Activated naive CD8-positive, alpha-beta T cell treated with anti-CD3 and anti-CD28 coated beads, Interleukin-2, amount 50 U/mL, for 16 hours (primary cell): ENCODE data around the gene PRADC1.

ENCODE experiments used
- DNase-seq: peaks from one replicate; pipeline ENCODE4 v3.0.0-alpha.2; 2020; ENCODE audit warnings: low read depth, low spot score

The PRADC1 gene

DNA sequence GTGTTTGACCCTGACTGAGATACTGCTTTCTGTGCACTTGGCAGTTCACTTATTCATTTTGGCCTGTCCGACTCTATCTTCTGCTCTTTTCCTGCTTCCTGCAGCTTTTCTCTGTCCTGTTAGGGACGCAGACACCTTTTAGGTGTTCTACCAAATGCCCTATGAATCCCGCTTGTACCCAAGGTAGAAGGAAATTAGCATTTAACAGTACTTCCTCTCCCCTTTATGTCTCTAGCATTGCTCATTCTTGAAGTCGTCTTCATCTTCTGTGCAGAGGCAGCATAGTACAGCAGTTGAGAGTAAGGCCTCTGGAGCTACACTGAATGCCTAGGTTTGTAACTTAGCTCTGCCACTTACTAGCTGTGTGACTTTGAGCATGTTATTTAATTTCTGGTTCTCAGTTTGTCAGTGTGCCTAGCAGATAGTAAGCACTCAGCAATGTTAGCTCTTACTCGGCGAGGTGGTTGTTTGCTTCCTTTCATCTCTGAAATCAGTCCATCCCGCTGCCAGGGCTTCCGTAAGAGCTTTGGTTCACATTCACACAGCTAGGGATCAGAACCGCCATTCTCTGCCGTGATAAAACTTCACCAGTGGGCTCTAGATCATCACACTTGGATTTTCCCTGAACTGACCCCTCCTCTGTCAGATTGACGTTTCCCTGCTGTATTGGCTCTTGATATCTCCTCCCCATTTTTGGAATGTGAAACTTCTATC lies 2.4 kb upstream of the PRADC1 start:
- DNase-seq, result no peak

DNA sequence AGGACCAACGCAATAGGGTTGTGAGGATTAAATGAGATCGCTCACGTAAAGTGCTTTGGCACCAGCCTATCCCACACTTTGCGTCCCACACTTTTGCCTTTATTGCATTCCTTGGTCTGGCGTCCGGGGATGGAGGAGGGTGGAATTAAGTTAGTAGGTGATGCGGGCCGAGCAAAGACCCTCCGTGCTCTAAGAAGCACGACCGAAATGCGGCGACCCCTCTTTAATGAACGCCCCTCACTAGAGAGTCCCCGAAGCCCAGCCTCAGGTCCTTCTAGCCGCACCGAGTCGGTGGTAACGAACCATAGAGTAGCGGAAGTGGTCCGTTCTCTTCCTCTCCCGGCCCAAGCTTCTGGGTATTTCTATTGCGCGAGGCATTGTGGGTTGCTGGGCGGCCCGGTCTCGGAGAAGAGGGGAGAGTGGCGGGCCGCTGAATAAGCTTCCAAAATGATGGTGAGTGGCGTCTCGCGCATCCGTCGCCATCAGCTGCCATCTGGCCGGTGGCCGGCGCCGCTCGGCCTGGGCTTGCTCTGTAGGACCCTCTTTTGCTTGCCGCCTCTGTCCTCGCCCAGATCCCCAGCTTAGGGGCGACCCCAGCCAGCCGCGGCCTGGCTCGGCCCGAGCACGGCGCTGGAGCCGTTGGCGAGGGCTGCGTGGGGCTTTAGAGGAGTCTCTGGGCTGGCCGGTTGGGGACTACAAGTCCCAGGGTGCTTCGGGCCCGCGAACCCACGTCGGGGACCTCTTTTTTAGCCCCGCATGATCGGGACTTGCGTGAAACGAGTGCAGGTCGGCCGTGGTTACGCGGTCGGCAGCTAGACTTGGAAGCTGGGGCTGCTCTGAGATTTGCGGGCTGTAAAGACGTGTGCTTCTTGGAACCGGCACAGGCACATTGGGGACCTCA lies 1.1 kb upstream of the PRADC1 start, which contains the start of gene CCT7:
Gene CCT7 (plus strand): TSS at position 377 of the 901 bp plus-strand sequence. CDS start 71 bp downstream, at position 448.
- peak; percentile 69 for DNase-seq

DNA sequence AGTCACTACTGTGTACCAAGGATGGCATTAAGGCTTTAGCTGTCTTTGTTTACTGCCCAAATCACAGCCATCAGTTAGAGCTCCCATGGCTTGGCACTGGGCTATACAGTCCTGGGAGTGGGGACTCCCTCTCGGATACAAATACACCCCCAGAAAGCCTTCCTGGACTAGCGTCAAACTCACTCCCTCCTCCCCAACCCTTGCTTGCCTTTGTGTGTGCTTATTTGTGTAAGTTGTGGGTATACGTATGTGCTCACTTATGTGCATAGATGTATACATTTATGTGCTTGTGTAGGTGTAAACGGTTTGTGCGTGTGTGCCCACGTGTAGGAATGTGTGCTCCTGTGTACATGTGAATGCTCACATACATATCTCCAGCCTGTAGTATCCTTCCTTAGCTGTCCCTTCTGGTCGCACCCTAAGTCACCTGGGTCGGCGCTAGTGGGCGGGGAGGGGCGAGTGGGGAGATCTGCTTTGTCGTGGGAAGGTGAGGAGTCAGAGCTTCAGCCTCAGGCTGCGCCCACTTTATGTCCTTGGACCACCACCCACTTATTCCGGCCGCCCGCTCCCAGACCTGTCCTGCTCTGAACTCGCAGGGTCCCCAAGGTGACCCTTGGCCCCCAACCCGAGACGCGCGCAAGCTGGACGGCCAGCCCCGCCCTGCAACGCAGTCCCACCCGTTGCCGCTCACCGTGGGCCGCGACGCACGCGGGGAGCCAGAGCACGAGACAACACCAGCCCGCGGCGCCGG lies 461 bp downstream of the PRADC1 start:
- DNase-seq, result no peak

- no peak for DNase-seq
These were observed 4.4 kb downstream of the PRADC1 start for GRCh38 chr2:73228631-73229030.

DNA sequence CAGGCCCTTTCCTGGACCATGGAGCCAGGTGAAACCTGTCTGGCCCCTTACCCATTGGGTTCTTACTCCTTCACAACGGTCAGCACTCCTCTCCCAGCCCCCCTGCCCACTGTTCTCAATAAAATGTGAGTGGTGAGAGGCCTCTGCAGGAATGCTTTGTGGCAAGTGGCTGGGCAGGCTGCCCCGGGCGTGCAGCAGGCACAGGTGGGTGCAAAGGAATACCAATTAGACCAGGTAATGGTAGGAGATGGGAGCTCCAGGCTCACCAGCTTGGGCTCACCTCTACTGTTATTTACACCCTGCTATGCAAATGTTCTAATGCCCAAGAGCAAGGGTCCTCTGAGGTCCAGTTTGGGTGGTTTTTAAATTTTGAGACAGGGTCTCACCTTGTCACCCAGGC lies 6.0 kb downstream of the PRADC1 start:
- DNase-seq, result no peak

GRCh38 chr2:73225513-73226360 lies 7.3 kb downstream of the PRADC1 start:
- DNase-seq, result no peak

DNA sequence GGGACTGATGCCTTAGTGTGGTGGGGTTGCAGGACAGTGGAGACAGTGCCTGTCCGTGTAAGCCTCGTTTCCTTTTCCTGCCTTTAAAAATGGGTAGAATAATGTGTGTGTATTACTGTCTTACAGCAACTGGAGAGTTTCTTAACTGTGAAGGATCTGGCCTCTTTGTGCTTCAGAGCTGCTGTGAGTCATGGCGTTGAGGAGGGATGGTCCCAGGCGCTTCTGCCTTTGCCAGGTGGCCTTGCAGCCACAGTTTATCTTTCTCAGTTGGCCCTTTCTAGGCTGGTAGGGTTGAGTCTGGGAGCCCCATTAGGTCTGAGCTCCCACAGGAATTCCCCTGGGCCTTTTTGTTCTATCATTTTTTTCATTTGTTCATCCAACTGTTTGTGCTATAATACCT lies 9.2 kb downstream of the PRADC1 start:
- no peak for DNase-seq

DNA sequence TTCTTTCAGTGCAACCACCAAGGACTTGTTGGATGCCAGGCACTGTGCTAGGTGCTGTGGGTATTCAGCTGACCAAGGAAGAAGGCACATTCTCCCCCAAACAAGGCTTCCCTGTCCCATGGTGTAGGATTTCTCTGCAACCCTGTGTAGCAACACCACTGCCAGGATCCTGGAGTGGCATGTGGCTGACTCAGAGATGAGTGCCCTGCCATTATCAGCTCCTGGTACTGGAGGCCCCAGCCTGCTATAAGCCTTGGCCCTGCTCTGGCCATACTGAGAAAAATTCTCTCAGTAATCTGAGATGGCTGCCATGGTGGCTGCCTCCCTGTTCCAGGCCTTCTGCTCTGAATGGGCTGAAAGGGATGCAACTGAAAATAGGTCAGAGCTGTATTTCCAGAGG lies 14.7 kb downstream of the PRADC1 start:
- no peak for DNase-seq

- DNase-seq, result no peak
These were observed 15.2 kb downstream of the PRADC1 start for GRCh38 chr2:73217826-73218225.

GRCh38 chr2:73217160-73217559 lies 15.9 kb downstream of the PRADC1 start:
- DNase-seq, result no peak

DNA sequence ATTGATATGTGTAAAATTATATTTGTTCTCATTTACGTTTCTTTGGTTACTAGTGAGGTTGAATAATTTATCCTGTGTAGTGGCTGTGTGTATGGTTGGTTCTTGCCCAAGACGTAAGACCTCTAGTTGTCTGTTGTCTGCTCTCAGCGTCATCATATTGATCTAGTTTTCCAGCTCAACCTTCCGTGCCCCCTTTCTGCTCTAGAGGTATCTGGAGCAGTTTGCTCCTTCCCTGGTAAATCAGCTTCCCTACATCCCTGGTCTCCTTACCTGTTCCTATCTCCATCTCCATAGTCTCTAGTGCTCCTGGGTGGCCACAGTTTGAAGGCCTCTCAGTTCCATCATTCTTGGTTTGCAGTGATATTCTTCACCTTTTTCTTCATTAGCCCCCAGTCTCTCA lies 17.8 kb downstream of the PRADC1 start:
- no peak for DNase-seq

DNA sequence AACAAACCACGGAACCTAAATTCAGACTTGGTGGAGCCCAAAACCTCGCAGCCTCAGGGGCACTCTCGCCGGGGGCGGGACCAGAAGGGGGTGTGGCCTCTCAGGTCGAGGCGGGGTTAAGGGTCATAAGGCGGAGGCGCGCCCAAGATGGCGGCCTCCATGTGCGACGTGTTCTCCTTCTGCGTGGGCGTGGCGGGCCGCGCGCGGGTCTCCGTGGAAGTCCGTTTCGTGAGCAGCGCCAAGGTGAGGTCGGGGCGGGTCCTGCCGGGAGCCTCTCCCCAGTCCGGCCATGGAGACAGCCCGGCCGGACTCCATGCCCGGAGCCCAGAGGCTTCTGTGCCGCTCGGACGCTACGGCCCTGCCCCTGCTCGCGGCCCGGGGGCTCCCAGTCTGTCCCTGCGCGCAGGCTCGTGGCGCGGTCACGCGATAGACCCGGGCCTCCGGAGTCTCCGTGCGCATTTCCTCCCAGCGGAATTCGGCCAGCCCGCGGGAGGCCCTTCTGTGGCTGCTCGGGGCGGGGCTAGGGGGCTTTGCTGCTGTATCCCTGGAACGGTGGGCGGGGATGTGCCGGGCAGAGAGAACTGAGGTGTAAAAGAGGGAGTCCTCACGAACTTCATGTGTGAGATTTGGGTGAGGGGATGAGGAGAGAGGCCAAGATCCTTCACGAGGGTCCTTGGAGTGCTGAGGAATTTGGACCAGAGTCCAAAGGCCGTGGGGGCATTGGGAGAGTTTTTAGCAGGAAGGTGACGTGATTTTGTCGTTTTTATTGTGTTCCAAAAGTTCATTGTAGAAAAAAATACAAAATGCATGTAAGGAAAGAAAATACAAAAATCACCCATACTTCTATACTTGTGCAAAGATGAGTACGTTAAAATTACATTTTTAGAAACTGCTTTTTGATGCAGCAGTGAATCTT lies 18.7 kb downstream of the PRADC1 start, which contains the start of gene SMYD5:
Gene SMYD5 (plus strand): TSS at position 126 of the 916 bp plus-strand sequence. CDS start 22 bp downstream, at position 148.
- DNase-seq, result peak; percentile 90

GRCh38 chr2:73212448-73213176 lies 20.4 kb downstream of the PRADC1 start:
- peak; percentile 56 for DNase-seq

GRCh38 chr2:73212098-73212447 lies 21.0 kb downstream of the PRADC1 start:
- no peak for DNase-seq

GRCh38 chr2:73210696-73211095 lies 22.3 kb downstream of the PRADC1 start:
- no peak for DNase-seq

GRCh38 chr2:73210019-73210418 lies 23.0 kb downstream of the PRADC1 start:
- DNase-seq, result no peak

DNA sequence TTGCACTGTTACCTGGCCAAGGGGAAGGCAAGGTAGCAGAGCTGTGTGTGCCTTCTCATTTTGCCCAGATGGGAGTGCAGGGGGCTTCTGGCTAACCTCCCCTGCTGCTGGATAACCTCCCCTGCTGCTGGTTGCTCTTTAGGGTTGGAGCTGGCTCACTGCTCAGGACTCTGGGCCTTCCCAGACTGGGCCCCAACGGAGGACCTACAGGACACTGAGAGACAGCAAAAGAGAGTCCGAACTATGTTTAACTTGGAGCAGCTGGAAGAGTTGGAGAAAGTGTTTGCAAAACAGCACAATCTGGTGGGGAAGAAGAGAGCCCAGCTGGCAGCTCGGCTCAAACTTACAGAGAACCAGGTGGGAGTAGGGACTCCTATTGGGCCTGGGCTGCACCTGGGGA lies 24.8 kb downstream of the PRADC1 start:
- DNase-seq, result no peak

GRCh38 chr2:73205611-73206010 lies 27.4 kb downstream of the PRADC1 start:
- no peak for DNase-seq

DNA sequence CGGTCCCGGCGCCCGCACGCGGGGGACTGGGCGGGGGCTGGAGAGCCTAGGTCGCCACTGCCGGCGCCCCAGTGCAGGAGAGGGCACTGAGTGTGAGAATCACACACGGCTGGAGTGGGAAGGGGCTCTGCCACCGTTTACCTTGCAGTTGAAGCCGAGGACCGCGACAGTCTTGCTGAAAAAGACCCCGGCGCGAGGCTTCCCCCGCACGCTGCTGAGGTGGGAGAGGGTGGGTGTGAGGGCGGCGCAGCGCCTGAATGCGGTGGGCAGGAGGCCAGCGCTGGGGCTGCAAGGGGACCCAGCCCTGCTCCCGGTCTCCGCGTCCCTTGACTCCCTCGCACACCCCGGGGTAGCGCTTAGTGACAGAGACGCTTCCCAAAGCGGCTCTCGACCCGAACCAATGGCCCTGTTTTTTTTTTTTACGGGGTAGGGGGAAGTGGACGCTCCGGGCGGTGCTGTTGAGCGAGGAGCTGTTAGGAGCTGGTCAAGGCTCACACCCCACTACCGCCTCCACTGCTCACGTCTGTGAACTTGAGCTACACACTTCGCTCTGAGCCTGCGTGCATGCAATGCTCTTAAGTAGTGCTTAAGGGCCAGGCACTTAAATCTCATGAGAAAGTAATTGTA lies 29.9 kb downstream of the PRADC1 start:
- no peak for DNase-seq
